Cardiac muscle cell (in vitro differentiated cells and primary cell): ENCODE data around the gene FOXN3. TPM values are rescaled to one million over a fixed set of nuclear protein-coding genes. Genes with fewer than 3 reads are reported as not detected.

Source experiments
- DNase-seq, 2 donors: peaks; one replicate each; pipeline versions ENCODE4 v3.0.0 to v3.0.0-alpha.2; 2010 to 2017; ENCODE audit warnings: low read depth in 1 of 2, low spot score in 1 of 2
- H3K27ac ChIP-seq: fragments of 200-600 bp; sonication (generic); 2 replicates; pipeline ENCODE4 v1.5.1; 2016
- H3K27me3 ChIP-seq: fragments of 200-600 bp; sonication (generic); 2 replicates; pipeline ENCODE4 v1.6.0; 2016; ENCODE audit warnings: control low read depth
- H3K36me3 ChIP-seq: fragments of 200-600 bp; sonication (generic); 2 replicates; pipeline ENCODE4 v1.5.1; 2016; ENCODE audit warnings: control low read depth
- H3K4me1 ChIP-seq: fragments of 200-600 bp; sonication (generic); 2 replicates; pipeline ENCODE4 v1.8.1; 2017; ENCODE audit warnings: low read depth, mild to moderate bottlenecking, mixed run types
- H3K4me3 ChIP-seq: fragments of 200-600 bp; sonication (generic); 2 replicates; pipeline ENCODE4 v1.5.1; 2016; ENCODE audit warnings: mild to moderate bottlenecking
- H3K9me3 ChIP-seq: fragments of 200-600 bp; sonication (generic); 2 replicates; pipeline ENCODE4 v1.5.1; 2017; ENCODE audit warnings: low read depth, mild to moderate bottlenecking, control low read depth
- polyA plus RNA-seq: library from polyadenylated mRNA; unstranded; fragments of >200 nt; fragmentation: Nextera tagmentation; extraction: Ambion mirVana; gene quantifications from 2 replicates; pipeline ENCODE4 v1.2.1, GENCODE V29; 2016
- total RNA-seq: library from RNA; depleted of rRNA; stranded (reverse); fragments of >200 nt; gene quantifications from 2 replicates; pipeline ENCODE4 v1.2.3, GENCODE V29; 2016
- TF ChIP-seq, protein P1 (sequence below): IDR thresholded peaks from 2 replicates; pipeline ENCODE4 v1.5.1; 2012; ENCODE audit warnings: low read depth, mild to moderate bottlenecking, low read length

Gene FOXN3
- total and polyA plus RNA-seq, 2 experiments from 2014 or later: 43.8 to 74.8 TPM

DNA sequence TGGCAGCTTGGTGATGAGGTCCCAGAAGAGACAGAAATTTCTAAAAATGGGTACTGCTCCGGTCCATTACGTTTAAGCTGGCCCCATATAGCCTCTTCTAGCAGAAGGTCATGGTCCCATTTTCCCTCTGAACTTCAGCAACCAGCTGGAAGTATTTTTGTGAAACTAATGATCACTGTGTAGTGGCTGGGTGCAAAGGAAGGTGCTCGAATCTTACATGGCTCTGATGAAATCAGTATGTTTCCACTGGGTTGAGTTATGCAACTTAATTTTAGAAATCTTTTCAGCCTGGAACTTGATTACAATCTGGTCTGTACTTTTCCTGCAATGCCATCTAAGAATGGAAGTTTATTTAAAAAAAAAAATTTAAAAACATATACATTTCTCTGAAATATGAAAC lies 228.5 kb downstream of the FOXN3 start:
- Histone ChIP-seq H3K4me1 (peaks cover 25% of the 10 kb centered on the region), H3K36me3 (no peaks in the 10 kb centered on the region), H3K27ac (no peak overlapping the region), H3K9me3 (no peaks in the 10 kb centered on the region), H3K4me3 (no peak overlapping the region), H3K27me3 (no peaks in the 10 kb centered on the region)
- DNase-seq: no peak
- TF ChIP-seq, protein P1, sequence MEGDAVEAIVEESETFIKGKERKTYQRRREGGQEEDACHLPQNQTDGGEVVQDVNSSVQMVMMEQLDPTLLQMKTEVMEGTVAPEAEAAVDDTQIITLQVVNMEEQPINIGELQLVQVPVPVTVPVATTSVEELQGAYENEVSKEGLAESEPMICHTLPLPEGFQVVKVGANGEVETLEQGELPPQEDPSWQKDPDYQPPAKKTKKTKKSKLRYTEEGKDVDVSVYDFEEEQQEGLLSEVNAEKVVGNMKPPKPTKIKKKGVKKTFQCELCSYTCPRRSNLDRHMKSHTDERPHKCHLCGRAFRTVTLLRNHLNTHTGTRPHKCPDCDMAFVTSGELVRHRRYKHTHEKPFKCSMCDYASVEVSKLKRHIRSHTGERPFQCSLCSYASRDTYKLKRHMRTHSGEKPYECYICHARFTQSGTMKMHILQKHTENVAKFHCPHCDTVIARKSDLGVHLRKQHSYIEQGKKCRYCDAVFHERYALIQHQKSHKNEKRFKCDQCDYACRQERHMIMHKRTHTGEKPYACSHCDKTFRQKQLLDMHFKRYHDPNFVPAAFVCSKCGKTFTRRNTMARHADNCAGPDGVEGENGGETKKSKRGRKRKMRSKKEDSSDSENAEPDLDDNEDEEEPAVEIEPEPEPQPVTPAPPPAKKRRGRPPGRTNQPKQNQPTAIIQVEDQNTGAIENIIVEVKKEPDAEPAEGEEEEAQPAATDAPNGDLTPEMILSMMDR: no peak

DNA sequence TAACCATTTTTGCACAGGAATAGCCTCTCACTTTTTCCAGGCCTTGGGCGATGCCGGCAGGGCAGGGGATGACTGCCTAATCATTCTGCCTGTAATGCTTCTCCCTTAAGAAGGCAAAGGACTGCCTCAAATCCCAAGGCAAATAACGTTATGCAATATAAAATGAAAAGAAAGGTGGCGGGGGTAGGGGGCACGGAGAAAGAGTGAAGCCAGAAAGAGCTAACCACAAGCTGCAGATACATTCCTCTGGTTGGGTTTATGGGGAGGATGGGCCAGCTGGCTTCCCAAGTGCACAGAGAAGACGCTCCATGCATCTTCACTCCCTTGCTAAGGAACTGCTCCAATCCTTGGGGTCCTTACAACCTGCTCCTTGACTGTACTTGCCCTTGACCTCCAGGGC lies 229.5 kb downstream of the FOXN3 start:
- DNase-seq: no peak
- no peaks in the 10 kb centered on the region for H3K27me3 ChIP-seq
- peaks cover 25% of the 10 kb centered on the region for H3K4me1 ChIP-seq
- TF ChIP-seq, protein P1: no peak
- peak overlapping the region; percentile 89 for H3K27ac ChIP-seq
- H3K4me3 ChIP-seq: no peak overlapping the region
- no peaks in the 10 kb centered on the region for H3K9me3 ChIP-seq
- no peaks in the 10 kb centered on the region for H3K36me3 ChIP-seq

DNA sequence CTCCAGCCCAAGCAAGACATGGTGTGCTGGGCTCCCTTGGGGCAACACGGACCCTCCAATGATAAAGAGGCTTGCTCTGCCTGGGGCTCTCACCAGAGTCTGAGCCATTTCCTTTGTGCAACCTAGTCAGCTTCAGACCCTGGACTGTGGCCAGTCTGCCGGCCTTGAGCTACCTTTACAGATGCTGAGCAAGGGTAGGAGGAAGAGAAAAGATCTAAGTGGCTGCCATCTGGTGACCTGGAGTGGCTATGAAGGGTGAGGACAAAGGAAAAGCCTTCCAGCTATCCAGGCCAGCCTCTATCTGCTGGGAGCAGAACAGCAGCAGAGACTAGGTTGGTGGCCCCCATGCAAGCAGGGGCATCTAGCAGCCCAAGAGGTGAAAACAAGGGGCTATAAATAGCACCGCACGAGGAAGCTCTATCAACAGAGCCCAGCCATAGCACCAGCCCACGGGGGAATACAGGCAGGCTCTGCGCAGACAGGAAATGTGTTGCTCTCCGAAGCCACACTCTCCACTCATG lies 230.1 kb downstream of the FOXN3 start:
- H3K4me3 ChIP-seq: no peak overlapping the region
- TF ChIP-seq, protein P1: no peak
- peak in 1 of 2 donors; percentile 72 for DNase-seq
- H3K4me1 ChIP-seq: peaks cover 25% of the 10 kb centered on the region
- H3K27me3 ChIP-seq: no peaks in the 10 kb centered on the region
- no peaks in the 10 kb centered on the region for H3K9me3 ChIP-seq
- H3K27ac ChIP-seq: peak overlapping the region; percentile 89
- H3K36me3 ChIP-seq: no peaks in the 10 kb centered on the region

DNA sequence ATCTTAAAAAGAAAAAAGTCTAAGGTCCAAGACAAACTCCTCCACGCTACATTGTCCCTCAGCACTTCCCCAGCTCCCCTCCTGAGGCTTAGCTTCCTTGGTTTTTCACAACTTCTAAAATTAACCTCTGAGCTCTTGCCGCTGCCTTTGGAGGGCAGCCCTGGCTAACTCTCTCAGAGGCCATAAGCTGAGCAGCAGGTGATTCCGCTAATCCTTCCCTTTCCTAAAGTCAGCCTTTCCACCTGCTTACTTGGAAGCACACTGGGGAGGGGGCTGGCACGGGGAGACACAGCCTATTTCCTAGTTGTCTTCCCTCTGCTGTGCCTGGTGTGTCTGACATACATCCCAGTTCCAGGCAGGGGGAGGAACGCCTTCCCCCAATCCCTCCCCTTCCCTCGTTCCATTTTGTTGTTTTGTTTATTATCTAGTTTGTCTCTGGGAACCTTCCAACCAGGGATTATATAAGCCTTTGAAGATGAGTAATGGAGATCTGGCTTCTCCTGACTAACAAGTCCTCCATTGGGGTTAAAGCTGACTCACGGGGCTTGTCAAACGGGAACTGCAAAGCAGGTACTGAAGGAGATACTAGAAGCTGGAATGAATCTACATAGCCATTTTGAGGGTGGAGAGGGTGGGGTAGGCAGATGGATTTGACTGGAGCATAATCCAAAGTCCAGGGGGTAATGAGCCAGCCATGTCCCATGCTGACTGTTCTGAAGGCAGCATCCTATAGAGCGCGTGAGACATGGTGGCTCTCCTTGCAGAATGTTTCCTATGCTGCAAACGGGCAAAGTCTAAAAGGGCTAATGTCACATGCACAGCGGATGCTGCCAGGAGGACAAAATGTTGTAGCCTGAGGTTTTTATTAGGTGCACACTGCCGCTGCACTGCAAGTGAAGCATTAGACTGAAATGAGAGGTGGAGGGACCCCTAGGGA lies 230.8 kb downstream of the FOXN3 start:
- no peaks in the 10 kb centered on the region for H3K9me3 ChIP-seq
- H3K27ac ChIP-seq: peak overlapping the region; percentile 89
- H3K4me1 ChIP-seq: peaks cover 25% of the 10 kb centered on the region
- DNase-seq: peak; percentile 41 to 43
- H3K36me3 ChIP-seq: no peaks in the 10 kb centered on the region
- H3K27me3 ChIP-seq: no peaks in the 10 kb centered on the region
- TF ChIP-seq, protein P1: no peak
- H3K4me3 ChIP-seq: no peak overlapping the region

DNA sequence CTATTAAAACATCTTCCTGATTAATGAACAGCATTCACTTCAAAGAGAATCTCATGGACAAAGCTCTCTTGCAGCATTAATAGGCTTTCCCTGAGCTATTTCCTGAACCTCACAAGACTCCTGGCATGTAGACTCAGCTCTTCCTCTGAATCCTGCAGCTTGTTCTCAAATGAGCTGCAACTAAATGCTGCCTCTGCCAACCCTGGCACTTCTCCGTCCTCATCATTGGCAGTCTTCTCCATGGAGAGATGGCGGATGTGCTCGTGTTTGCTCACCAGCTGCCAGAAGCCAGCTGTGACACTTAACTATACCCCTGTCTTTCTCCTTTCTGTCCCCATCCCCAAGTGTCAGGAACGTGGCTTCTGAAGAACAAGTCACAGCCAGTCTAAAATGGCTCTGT lies 232.1 kb downstream of the FOXN3 start:
- Histone ChIP-seq H3K4me3 (no peak overlapping the region), H3K4me1 (peaks cover 30% of the 10 kb centered on the region), H3K27me3 (no peaks in the 10 kb centered on the region), H3K36me3 (no peaks in the 10 kb centered on the region), H3K9me3 (no peaks in the 10 kb centered on the region), H3K27ac (no peak overlapping the region)
- DNase-seq: no peak
- TF ChIP-seq, protein P1: no peak
